HG02642 (cell line): ENCODE data around the gene UGT1A9.
"Not testable (repeated sequence)": the region's sequence is repeated elsewhere in the genome, so short reads cannot be mapped to it uniquely, and the experiment has no call there.

Experiments used
- ATAC-seq: cut with Tn5 transposase; IDR thresholded peaks from one replicate; pipeline ENCODE4 v1.9.1; 2021; ENCODE audit warnings: mild to moderate bottlenecking; ENCODE audit not compliant: unreplicated experiment, poor library complexity

The UGT1A9 gene

GRCh38 chr2:233707940-233708644 is 36.4 kb downstream of the UGT1A9 start:
- no peak for ATAC-seq

DNA sequence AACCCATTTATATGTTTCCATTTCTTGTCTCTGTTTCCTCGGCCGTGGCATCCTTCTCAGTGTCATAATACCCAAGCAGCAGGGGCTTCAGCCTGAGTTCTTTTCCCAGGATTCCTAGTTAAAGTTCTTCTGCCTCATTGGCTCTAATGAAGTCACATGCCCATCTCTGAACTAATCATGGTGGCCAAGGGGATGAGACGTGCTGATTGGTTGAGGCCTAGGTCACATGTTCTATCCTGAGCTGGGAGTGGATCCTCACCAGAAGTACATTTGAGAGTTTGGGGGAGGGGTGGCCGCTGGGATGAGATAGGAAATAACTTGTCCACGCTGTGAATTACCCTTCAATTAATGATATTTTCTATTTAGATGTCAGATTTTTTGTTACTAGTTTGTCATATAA is 37.2 kb downstream of the UGT1A9 start:
- no peak for ATAC-seq

GRCh38 chr2:233711312-233712008 is 39.8 kb downstream of the UGT1A9 start:
- peak; percentile 68 for ATAC-seq

DNA sequence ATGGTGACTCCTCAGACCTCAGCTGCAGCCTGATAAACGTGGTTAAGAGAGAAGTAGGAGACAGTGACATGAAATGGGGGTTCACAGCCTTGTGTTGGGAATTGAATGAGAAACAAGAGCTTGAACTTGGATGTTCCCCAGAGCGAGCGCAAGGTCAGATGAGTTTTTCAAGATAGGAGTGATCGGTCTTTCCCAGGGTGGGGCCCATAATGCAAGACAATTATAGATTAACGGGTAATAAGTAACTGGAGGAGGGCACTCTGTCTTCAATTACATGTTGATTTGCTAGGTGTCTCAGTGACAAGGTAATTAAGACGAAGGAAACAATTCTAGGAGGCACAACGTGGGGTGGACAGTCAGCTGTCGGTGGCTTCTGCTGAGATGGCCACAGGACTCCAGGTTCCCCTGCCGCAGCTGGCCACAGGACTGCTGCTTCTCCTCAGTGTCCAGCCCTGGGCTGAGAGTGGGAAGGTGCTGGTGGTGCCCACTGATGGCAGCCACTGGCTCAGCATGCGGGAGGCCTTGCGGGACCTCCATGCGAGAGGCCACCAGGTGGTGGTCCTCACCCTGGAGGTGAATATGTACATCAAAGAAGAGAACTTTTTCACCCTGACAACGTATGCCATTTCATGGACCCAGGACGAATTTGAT is 41.0 kb downstream of the UGT1A9 start, which contains the start of gene UGT1A5:
UGT1A5 (plus strand) TSS at position 297 of the 651 bp plus-strand sequence; CDS start at position 382, 85 bp downstream.
- no peak for ATAC-seq

DNA sequence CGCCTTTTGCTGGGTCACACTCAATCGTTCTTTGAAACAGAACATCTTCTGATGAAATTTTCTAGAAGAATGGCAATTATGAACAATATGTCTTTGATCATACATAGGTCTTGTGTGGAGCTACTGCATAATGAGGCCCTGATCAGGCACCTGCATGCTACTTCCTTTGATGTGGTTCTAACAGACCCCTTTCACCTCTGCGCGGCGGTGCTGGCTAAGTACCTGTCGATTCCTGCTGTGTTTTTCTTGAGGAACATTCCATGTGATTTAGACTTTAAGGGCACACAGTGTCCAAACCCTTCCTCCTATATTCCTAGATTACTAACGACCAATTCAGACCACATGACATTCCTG is 41.5 kb downstream of the UGT1A9 start:
- ATAC-seq, result no peak

GRCh38 chr2:233714121-233714520 is 42.4 kb downstream of the UGT1A9 start:
- no peak for ATAC-seq

DNA sequence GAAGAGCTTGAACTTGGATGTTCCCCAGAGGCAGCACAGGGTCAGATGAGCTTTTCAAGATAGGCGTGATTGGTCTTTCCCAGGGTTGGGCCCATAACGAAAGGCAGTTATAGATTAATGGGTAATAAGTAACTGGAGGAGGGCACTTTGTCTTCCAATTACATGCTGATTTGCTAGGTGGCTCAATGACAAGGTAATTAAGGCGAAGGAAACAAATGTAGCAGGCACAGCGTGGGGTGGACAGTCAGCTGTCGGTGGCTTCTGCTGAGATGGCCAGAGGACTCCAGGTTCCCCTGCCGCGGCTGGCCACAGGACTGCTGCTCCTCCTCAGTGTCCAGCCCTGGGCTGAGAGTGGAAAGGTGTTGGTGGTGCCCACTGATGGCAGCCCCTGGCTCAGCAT is 46.9 kb downstream of the UGT1A9 start, which contains the start of gene UGT1A4:
UGT1A4 (plus strand) TSS at position 185 of the 400 bp plus-strand sequence; CDS start at position 270, 85 bp downstream.
- no peak for ATAC-seq

GRCh38 chr2:233728723-233729301 is 57.1 kb downstream of the UGT1A9 start, which contains the start of gene UGT1A3:
TSS of gene UGT1A3 (plus strand) at chr2:233729042. CDS start at chr2:233729127, 85 bp downstream.
- no peak for ATAC-seq

DNA sequence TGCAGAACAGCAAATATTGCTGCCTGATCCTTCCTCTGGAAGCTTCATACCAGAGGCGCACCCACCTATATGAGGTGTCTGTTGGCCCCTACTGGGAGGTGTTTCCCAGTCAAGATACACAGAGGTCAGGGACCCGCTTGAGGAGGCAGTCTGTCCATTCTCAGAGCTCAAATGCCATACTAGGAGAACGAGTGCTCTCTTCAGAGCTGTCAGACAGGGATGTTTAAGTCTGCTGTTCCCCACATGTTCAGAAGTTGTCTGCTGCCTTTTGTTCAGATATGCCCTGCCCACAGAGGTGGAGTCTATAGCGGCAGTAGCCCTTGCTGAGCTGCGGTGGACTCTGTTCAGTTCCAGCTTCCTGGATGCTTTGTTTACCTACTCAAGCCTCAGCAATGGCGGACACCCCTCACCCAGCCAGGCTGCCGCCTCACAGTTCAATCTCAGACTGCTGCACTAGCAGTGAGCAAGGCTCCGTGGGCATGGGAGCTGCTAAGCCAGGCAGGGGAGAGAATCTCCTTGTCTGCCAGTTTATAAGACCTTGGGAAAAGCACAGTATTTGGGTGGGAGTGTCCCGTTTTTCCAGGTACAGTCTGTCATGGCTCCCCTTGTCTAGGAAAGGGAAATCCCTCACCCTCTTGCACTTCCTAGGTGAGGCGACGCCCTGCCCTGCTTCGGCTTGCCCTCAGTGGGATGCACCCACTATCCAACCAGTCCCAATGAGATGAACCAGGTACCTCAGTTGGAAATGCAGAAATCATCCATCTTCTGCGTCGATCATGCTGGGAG is 65.4 kb downstream of the UGT1A9 start:
- ATAC-seq, result not testable (repeated sequence)

GRCh38 chr2:233740870-233741269 is 69.2 kb downstream of the UGT1A9 start:
- no peak for ATAC-seq

- no peak for ATAC-seq
Measured at GRCh38 chr2:233743464-233744259, 72.0 kb downstream of the UGT1A9 start.

DNA sequence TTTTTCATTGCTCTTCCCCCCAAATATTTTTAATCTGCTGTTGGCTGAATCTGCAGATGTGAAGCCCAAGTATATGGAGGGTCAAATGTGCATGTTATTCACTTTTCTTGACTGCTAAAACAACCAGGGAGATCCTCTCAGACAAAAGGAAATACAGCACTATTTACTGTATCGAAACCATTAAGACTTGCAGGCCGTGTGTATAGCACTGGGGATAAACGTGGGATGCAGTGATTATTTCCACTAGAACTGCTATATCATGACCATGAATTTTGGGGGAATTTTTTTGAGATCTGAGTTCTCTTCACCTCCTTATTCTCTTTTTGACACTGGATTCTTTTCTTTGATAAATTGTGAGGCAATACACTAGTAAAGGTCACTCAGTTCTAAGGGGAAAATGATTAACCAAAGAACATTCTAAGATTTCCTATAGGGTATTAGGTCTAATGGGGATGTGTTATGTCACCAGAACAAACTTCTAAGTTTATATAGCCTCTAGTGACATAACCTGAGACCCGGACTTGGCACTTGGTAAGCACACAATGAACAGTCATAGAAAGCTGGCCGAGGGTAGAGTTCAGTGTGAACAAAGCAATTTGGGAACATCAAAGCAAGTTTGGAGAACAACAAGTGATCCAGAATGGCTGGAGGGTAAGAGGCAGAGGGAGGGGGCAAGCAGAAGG is 73.5 kb downstream of the UGT1A9 start:
- ATAC-seq, result no peak

GRCh38 chr2:233745838-233746237 is 74.1 kb downstream of the UGT1A9 start:
- ATAC-seq, result not testable (repeated sequence)

DNA sequence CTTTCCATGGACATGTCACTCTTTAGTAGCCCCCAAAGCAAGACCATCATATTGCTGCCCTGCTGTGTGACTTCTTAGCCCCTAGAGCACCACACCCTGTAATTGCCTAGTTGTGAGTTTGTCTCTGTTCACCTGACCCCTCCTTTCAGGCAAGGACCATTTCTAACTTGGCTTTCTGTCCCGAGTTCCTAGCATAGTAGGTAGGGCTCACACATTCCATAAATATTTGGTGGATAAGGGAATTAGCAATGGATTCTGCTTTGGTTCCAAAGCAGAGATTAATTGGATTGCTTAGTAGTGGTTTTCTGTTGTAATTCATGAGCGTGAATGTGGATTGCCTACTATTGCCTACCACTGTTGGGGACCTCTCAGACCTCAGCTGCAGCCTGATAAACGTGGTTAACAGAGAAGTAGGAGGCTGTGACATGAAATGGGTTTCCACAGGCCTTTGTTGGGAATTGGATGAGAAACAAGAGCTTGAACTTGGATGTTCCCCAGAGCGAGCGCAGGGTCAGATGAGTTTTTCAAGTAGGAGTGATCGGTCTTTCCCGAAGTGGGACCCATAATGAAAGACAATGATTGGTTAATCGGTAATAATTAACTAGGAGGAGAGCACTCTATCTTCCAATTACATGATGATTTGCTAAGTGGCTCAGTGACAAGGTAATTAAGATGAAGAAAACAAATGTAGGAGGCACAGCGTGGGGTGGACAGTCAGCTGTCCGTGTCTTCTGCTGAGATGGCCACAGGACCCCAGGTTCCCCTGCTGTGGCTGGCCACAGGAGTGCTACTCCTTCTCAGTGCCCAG is 75.0 kb downstream of the UGT1A9 start:
- ATAC-seq, result no peak

DNA sequence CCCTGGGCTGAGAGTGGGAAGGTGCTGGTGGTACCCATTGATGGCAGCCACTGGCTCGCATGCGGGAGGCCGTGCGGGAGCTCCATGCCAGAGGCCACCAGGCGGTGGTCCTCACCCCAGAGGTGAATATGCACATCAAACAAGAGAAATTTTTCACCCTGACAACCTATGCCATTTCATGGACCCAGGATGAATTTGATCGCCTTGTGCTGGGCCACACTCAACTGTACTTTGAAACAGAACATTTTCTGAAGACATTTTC is 75.5 kb downstream of the UGT1A9 start:
- ATAC-seq, result no peak

DNA sequence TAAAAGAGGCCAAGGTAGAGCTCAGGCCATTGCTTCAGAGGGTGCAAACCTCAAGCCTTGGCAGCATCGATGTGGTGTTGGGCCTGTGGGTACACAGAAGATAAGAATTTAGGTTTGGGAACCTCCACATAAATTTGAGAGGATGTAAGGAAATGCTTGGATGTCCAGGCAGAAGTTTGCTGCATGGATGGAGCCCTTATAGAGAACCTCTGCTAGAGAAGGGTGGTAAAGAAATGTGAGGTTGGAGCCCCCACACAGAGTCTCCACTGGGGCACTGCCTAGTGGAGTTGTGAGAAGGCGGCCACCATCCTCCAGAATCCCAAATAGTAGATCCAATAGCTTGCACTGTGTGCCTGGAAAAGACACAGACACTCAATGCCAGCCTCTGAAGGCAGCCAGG is 79.0 kb downstream of the UGT1A9 start:
- not testable (repeated sequence) for ATAC-seq

DNA sequence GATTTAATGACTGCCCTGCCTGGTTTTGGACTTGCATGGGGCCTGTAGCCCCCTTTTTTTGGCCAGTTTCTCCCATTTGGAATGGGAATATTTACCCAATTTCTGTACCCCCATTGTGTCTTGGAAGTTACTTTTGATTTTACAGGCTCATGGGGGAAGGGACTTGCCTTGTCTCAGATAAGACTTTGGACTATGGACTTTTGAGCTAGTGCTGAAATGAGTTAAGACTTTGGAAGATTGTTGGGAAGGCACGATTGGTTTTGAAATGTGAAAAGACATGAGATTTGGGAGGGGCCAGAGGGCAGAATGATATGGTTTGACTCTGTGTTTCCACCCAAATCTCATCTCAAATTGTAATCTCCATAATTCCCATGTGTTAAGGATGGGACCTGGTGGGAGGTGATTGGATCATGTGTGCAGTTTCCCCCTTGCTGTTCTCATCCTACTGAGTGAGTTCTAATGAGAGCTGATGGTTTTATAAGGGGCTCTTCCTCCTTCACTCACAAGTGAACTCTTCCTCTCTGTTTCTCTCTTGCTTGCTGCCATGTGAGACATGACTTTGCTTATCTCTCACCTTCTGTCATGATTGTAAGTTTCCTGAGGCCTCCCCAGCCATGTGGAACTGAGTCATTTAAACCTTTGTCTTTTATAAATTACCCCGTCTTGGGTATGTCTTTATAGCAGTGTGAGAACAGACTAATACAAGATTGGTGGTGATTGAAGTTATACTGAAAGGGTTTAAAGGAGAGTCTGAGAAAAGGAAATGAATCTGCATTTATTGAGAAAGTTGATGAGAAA is 79.7 kb downstream of the UGT1A9 start:
- ATAC-seq, result not testable (repeated sequence)
